Measurements from ENCODE around the gene ABCA6. TPM values are rescaled to one million over a fixed set of nuclear protein-coding genes. Genes with fewer than 3 reads are reported as not detected.

The ABCA6 gene
- 5.3 and 17.0 TPM in 2 replicates for total RNA-seq

DNA sequence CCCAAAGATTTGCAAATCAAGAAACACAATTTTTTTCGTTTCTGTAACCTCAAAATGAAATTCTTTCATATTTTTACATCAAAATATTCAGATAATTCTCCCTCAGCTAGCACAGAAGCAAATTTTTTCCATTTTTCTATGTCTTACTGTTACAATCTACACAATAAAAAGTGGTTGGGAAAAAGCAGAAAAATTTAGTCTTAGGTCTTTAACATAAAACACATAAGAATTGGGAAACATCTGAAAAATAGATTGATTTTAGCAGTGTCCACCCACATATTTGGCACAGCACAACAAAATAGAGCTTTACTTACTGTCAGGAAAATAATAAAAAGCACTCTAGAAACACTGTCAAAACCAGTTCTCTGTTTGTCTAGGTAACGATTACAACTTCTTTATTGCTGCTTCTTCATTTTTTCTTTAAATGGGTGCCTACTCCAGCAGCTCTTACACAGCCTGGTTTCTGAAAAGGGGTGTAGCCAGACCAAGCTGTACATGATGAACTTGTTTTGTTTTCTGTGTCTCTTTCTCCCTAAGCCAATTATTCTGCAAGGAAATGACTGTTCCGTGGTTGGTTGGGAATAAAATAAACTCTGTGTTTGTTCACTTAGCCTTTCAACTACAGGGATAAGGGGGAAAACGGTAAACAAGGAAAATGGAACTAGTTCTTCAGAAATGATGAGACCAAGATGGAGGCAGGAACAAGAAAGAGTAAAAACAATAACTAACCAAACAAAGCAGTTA lies at the start of gene ABCA6:
TSS of gene ABCA6 (minus strand) at position 465 of the 744 bp plus-strand sequence. CDS start 1,192 bp downstream, outside the sequence.

GRCh38 chr17:69060822-69061221 lies 80.9 kb downstream of the ABCA6 start, which contains the start of gene ABCA9:
Gene ABCA9 (minus strand): TSS chr17:69060927. CDS start chr17:69051126, 9,801 bp downstream.

Other genes with a start within 250 kb of the ABCA6 start
- 5.8 and 17.5 TPM in 2 replicates for gene ABCA8, start 186.5 kb downstream of the ABCA6 start, total RNA-seq
- 0.13 and 0.96 TPM in 2 replicates for gene ABCA9, start 81.0 kb downstream of the ABCA6 start, total RNA-seq
- 0.96 and 1.2 TPM in 2 replicates for gene ABCA10, start 86.9 kb upstream of the ABCA6 start, total RNA-seq
- 6.0 and 7.5 TPM in 2 replicates for gene ABCA5, start 185.2 kb upstream of the ABCA6 start, total RNA-seq

Measured in epithelial cell of alveolus of lung (primary cell).